Endothelial cell of umbilical vein (primary cell): Measurements from ENCODE around the gene POU6F1. TPM values are rescaled to one million over a fixed set of nuclear protein-coding genes. Genes with fewer than 3 reads are reported as not detected.
A peak's percentile ranks its signal among the peaks of the same experiment; 100 is the strongest.

ENCODE experiments used
- BruUV-seq: library from RNA; stranded (reverse); fragments of 400-500 nt; replicated peaks from 2 replicates; lab custom pipeline; 2021; lab: Mats Ljungman, UMichigan
- CTCF ChIA-PET: fragments of 300-600, 350-600 bp; sonication (Branson Sonifier 250); formaldehyde crosslinking; loops from one replicate; lab custom pipeline; 2021; ENCODE audit warnings: antibody characterized with exemption, inconsistent platforms; lab: Charles Lee
- POLR2A ChIA-PET: fragments of 300-600, 350-600 bp; sonication (Branson Sonifier 250); formaldehyde crosslinking; loops from one replicate; lab custom pipeline; 2021; ENCODE audit warnings: antibody characterized with exemption, inconsistent platforms; lab: Charles Lee
- DNase-seq: peaks from one replicate; pipeline ENCODE4 v3.0.0-alpha.2; 2011; ENCODE audit warnings: low read depth, low spot score
- FAIRE-seq: peaks from 2 replicates; lab custom pipeline; 2011; peaks lifted over from hg19 to GRCh38; lab: Jason Lieb, UNC
- H2AFZ ChIP-seq: 2 replicates; pipeline ENCODE4 v1.6.0; 2012; ENCODE audit warnings: low read depth, low read length, control low read depth, inconsistent platforms
- H3K27ac ChIP-seq: 2 replicates; pipeline ENCODE4 v1.5.1; 2011; ENCODE audit warnings: low read depth, mild to moderate bottlenecking, control low read depth, low read length, moderate library complexity; ENCODE audit not compliant: insufficient read depth
- H3K27me3 ChIP-seq, 2 experiments: 2 replicates each; pipeline versions ENCODE4 v1.6.0 to v1.6.1; 2011; ENCODE audit warnings: low read length in 2 of 2, mixed read lengths in 1 of 2; ENCODE audit not compliant: control insufficient read depth in 2 of 2, insufficient read depth in 2 of 2
- H3K36me3 ChIP-seq, 2 experiments: 2 replicates in 1 of 2; 3 replicates in 1 of 2; pipeline ENCODE4 v1.5.1; 2011; ENCODE audit warnings: low read length in 2 of 2, mild to moderate bottlenecking in 1 of 2, moderate library complexity in 1 of 2; ENCODE audit not compliant: control insufficient read depth in 2 of 2, insufficient read depth in 2 of 2; ENCODE audit errors: extremely low read depth in 1 of 2
- H3K4me1 ChIP-seq: 3 replicates; pipeline ENCODE4 v1.5.1; 2011; ENCODE audit warnings: mild to moderate bottlenecking, low read length; ENCODE audit not compliant: control insufficient read depth, insufficient read depth; ENCODE audit errors: extremely low read depth
- H3K4me2 ChIP-seq: 2 replicates; pipeline ENCODE4 v1.6.1; 2011; ENCODE audit warnings: low read length, control low read depth, mixed read lengths; ENCODE audit not compliant: insufficient read depth
- H3K4me3 ChIP-seq, 3 experiments: fragments of 200-600 bp in 1 of 3; sonication (generic), shearing (Covaris generic) in 1 of 3; replicated peaks in 1 of 3; 2 replicates each; pipeline ENCODE4 v1.5.1; 2011 to 2016; ENCODE audit warnings: control low read depth in 3 of 3, low read length in 3 of 3, mild to moderate bottlenecking in 2 of 3, inconsistent platforms in 1 of 3, low read depth in 1 of 3, moderate library complexity in 1 of 3; ENCODE audit not compliant: insufficient read depth in 1 of 3
- H3K79me2 ChIP-seq: 2 replicates; pipeline ENCODE4 v1.6.0; 2012; ENCODE audit warnings: low read length, inconsistent platforms; ENCODE audit not compliant: control insufficient read depth, insufficient read depth
- H3K9ac ChIP-seq: replicated peaks from 2 replicates; pipeline ENCODE3; 2011; ENCODE audit warnings: low read length, control low read depth; ENCODE audit not compliant: insufficient read depth; ENCODE audit errors: extremely low read depth
- H3K9me1 ChIP-seq: replicated peaks from 3 replicates; pipeline ENCODE4 v1.6.0; 2011; ENCODE audit warnings: mild to moderate bottlenecking, low read length; ENCODE audit not compliant: control insufficient read depth, insufficient read depth; ENCODE audit errors: extremely low read depth
- H3K9me3 ChIP-seq: replicated peaks from 2 replicates; pipeline ENCODE4 v1.5.1; 2012; ENCODE audit warnings: low read length, inconsistent platforms; ENCODE audit not compliant: control insufficient read depth, insufficient read depth
- H4K20me1 ChIP-seq: replicated peaks from 2 replicates; pipeline ENCODE3; 2011; ENCODE audit warnings: mild to moderate bottlenecking, low read length; ENCODE audit not compliant: control insufficient read depth, insufficient read depth; ENCODE audit errors: extremely low read depth
- EZH2 ChIP-seq: IDR thresholded peaks from 2 replicates; pipeline ENCODE4 v1.6.1; 2012; ENCODE audit warnings: borderline replicate concordance, low read depth, mild to moderate bottlenecking, moderate library complexity, low read length, inconsistent platforms; ENCODE audit not compliant: severe bottlenecking
- FOS ChIP-seq: IDR thresholded peaks from 2 replicates; pipeline ENCODE4 v1.6.1; 2011; ENCODE audit warnings: mild to moderate bottlenecking, low read length, moderate library complexity, borderline replicate concordance; ENCODE audit not compliant: insufficient read depth
- GATA2 ChIP-seq: IDR thresholded peaks from 2 replicates; pipeline ENCODE4 v1.7.0; 2011; ENCODE audit warnings: low read depth, mild to moderate bottlenecking, moderate library complexity, mixed read lengths, low read length; ENCODE audit not compliant: insufficient read length, insufficient read depth
- JUN ChIP-seq: IDR thresholded peaks from 2 replicates; pipeline ENCODE4 v1.6.1; 2011; ENCODE audit warnings: borderline replicate concordance, low read depth; ENCODE audit not compliant: insufficient read length, insufficient read depth
- MYC ChIP-seq: IDR thresholded peaks from one replicate; pipeline ENCODE4 v1.6.1; 2011; ENCODE audit warnings: mild to moderate bottlenecking, low read depth, low read length
- POLR2A ChIP-seq: IDR thresholded peaks from 2 replicates; pipeline ENCODE4 v1.6.1; 2012; ENCODE audit warnings: low read depth, mild to moderate bottlenecking, control low read depth, low read length
- POLR2AphosphoS5 ChIP-seq: IDR thresholded peaks from 2 replicates; pipeline ENCODE4 v1.6.1; 2012; ENCODE audit warnings: low read depth, mild to moderate bottlenecking, control low read depth, low read length, moderate library complexity; ENCODE audit not compliant: insufficient read depth
- dilution Hi-C: fragments of 300-500 bp; cut with MboI; formaldehyde crosslinking; loops from one replicate; pipeline ENCODE4 v1.15.0; 2019; ENCODE audit warnings: low sequenced_read_pairs; ENCODE audit not compliant: extremely low pct_ligation_motif_present
- intact Hi-C: fragments of 100-400 bp; cut with micrococcal nuclease; formaldehyde crosslinking; loops from one replicate; pipeline ENCODE4 v1.10.0; 2022
- polyA plus RNA-seq, 4 experiments: library from polyadenylated mRNA; depleted of rRNA in 3 of 4; stranded (reverse) in 3 of 4; unstranded in 1 of 4; fragments of >200 nt; gene quantifications; 2 replicates each; pipeline versions ENCODE4 v1.2.1 to v1.2.3, GENCODE V29; 2011 to 2012; ENCODE audit warnings: missing spikeins in 1 of 4
- total RNA-seq: library from RNA; stranded (reverse); gene quantifications from 2 replicates; pipeline ENCODE4 v1.2.3, GENCODE V29; 2021
- TF ChIP-seq, protein P1 (sequence below): IDR thresholded peaks from 2 replicates; pipeline ENCODE4 v1.6.1; 2011; ENCODE audit not compliant: insufficient read depth, insufficient read length
- TF ChIP-seq, protein P2 (sequence below), 2 donors: IDR thresholded peaks; 1 replicate in 1 of 2; 2 replicates in 1 of 2; pipeline ENCODE4 v1.5.1; 2011; ENCODE audit warnings: low read length in 2 of 2, mild to moderate bottlenecking in 2 of 2, moderate library complexity in 2 of 2, control low read depth in 1 of 2, inconsistent platforms in 1 of 2, low read depth in 1 of 2; ENCODE audit not compliant: insufficient read depth in 1 of 2; ENCODE audit errors: extremely low read depth in 1 of 2

The POU6F1 gene
- total and polyA plus RNA-seq, 2 donors (not counting 3 experiments of a cell fraction or from before 2014, with no cell fraction given) = 5.4 to 14.4 TPM

DNA sequence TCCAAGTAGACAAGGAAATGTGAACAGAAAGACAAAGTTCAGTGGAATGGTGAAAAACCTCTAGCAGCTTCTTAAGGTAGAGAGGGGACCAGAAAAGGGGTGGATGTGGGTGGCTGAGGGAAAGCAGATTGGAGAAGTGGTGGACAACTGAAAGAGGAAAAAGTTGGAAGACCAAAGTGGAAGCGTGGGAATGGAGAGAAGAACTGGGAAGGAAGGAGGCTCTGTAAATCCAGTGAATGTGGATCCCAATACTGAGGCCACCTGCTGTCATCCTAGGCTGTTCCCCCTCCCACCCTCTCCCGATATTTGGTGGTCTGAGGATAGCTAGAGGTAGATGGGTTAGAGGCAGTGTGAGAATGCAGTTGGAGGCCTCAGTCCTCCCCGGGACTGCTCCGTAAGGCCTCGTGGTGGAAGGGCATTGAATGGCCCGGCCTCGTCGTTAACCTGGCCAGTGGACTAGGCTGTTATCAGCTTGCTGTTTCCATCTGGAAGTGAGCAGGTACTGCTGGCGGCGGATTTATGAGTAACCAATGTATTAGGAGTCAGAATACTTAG is 822 bp upstream of the POU6F1 start:
- no peaks in the 10 kb centered on the region for H3K36me3 ChIP-seq
- DNase-seq (peak; percentile 47), FAIRE-seq (no peak)
- H3K79me2 ChIP-seq = no peaks in the 10 kb centered on the region
- ChIA-PET CTCF (interaction anchor here (1.1 to 2.4 kb wide), 14 partner anchors 10 to 153 kb away, joined by 3 to 27 read pairs (median 5); partner anchors contain the start of genes DAZAP2 and SMAGP), POLR2A (interaction anchor here (0.6 to 1.6 kb wide), 5 partner anchors 27 to 135 kb away, joined by 3 to 12 read pairs (median 4); partner anchors contain the start of genes CSRNP2 and TFCP2)
- peak overlapping the region; percentile 82 for H2AFZ ChIP-seq
- H3K9ac ChIP-seq = peak overlapping the region; percentile 85
- dilution Hi-C loops = no loop called here
- peaks cover 16% of the 10 kb centered on the region for H3K4me1 ChIP-seq
- peak overlapping the region; percentile 84 for H3K4me2 ChIP-seq
- H3K4me3 ChIP-seq = peak overlapping the region; percentile 64 to 89 (median 69)
- H3K9me3 ChIP-seq = no peaks in the 10 kb centered on the region
- TF ChIP-seq JUN (no peak), FOS (no peak), GATA2 (no peak), EZH2 (no peak)
- BruUV-seq = no TSS peak
- intact Hi-C loops = loop anchor here (1.0 to 5.0 kb wide), 4 partner anchors 20 to 136 kb away; partner anchors contain the start of genes CSRNP2, DAZAP2 and SMAGP
- no peaks in the 10 kb centered on the region for H4K20me1 ChIP-seq
- peak overlapping the region; percentile 70 for H3K27ac ChIP-seq
- H3K9me1 ChIP-seq = no peaks in the 10 kb centered on the region
- H3K27me3 ChIP-seq = no peaks in the 10 kb centered on the region

DNA sequence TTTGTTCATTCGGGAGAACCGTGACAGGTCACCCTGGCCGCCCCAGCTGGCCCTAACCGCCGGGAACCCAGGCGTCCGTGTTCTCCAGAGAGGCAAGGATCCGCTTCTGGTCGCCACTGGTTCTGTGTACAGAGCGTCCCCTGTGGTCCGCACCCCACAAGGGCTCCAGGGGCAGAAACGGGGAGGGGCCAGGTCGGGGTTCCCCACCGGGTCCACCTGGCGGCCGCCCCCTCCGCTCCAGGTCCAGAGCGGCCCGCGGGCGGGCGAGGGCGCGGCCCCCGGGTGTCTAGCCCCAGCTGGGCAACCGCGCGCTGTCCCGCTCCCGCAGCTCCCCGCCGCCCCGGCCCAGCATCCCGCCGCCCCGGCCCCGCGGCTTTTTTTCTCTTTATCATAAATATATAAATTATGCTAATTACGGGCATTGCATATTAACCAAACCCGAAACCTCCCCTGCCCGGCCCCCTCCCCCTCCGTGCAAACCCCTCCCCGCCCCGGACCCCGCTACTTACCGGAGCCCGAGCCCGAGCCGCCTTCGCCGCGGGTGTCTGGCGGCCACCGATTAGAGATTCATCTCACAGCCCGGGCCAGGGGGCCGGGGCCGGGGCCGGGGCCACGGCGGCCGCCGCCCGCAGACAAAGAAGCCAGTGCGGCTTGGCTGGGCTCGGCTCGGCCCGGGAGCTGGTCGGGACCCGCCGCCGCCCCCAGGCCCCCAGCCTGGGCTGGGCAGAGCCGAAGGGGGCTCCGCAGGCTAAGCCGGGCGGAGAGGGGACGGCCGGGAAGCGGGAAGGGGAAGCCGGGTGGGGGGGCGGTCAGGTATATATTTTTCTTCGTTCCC is 512 bp downstream of the POU6F1 start:
- ChIA-PET POLR2A (interaction anchor here (0.5 to 1.6 kb wide), 13 partner anchors 17 to 691 kb away, joined by 3 to 9 read pairs (median 4); partner anchors contain the start of genes CSRNP2 and TFCP2), CTCF (interaction anchor here (0.5 to 2.4 kb wide), 21 partner anchors 13 to 685 kb away, joined by 3 to 27 read pairs (median 4); partner anchors contain the start of genes DAZAP2 and SMAGP)
- Histone ChIP-seq H3K9ac (peak overlapping the region; percentile 80), H4K20me1 (no peaks in the 10 kb centered on the region), H3K4me3 (peak overlapping the region; percentile 60 to 89 (median 63)), H3K27me3 (no peaks in the 10 kb centered on the region), H3K79me2 (no peaks in the 10 kb centered on the region), H3K4me1 (peaks cover 16% of the 10 kb centered on the region), H3K4me2 (peak overlapping the region; percentile 54), H2AFZ (peak overlapping the region; percentile 72), H3K36me3 (no peaks in the 10 kb centered on the region), H3K27ac (peak overlapping the region; percentile 55), H3K9me3 (no peaks in the 10 kb centered on the region), H3K9me1 (no peaks in the 10 kb centered on the region)
- TF ChIP-seq POLR2AphosphoS5 (peak; percentile 22), FOS (no peak), GATA2 (no peak), EZH2 (no peak), POLR2A (no peak), MYC (no peak), JUN (no peak)
- TF ChIP-seq, protein P1, sequence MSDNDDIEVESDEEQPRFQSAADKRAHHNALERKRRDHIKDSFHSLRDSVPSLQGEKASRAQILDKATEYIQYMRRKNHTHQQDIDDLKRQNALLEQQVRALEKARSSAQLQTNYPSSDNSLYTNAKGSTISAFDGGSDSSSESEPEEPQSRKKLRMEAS = no peak
- TF ChIP-seq, protein P2, sequence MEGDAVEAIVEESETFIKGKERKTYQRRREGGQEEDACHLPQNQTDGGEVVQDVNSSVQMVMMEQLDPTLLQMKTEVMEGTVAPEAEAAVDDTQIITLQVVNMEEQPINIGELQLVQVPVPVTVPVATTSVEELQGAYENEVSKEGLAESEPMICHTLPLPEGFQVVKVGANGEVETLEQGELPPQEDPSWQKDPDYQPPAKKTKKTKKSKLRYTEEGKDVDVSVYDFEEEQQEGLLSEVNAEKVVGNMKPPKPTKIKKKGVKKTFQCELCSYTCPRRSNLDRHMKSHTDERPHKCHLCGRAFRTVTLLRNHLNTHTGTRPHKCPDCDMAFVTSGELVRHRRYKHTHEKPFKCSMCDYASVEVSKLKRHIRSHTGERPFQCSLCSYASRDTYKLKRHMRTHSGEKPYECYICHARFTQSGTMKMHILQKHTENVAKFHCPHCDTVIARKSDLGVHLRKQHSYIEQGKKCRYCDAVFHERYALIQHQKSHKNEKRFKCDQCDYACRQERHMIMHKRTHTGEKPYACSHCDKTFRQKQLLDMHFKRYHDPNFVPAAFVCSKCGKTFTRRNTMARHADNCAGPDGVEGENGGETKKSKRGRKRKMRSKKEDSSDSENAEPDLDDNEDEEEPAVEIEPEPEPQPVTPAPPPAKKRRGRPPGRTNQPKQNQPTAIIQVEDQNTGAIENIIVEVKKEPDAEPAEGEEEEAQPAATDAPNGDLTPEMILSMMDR (IDR thresholded peaks at IDR 0.05; ENCODE audit: extremely low read depth in 1 of 2, insufficient read depth in 1 of 2, low read depth in 1 of 2, low read length in 2 of 2) = peak in 1 of 2 donors; percentile 46
- no peak for FAIRE-seq
- intact Hi-C loops = loop anchor here (5.0 kb wide), 2 partner anchors 55 to 135 kb away; partner anchors contain the start of genes CSRNP2 and SMAGP
- dilution Hi-C loops = no loop called here
- no TSS peak for BruUV-seq
- DNase-seq = peak; percentile 36
